K562 (cell line): ENCODE results near the gene GSPT2. TPM values are rescaled to one million over a fixed set of nuclear protein-coding genes. Genes with fewer than 3 reads are reported as not detected.

Source experiments
- ARHGAP35 ChIP-seq: fragments of 450-650 bp; IDR thresholded peaks from 2 replicates; pipeline ENCODE4 v1.6.1; 2018; ENCODE audit not compliant: partially characterized antibody
- E4F1 ChIP-seq: fragments of 250-450 bp; sonication (Bioruptor Pico); IDR thresholded peaks from 2 replicates; pipeline ENCODE4 v1.5.0; 2021; ENCODE audit warnings: mild to moderate bottlenecking, borderline replicate concordance
- HDAC3 ChIP-seq: fragments of 450-650 bp; IDR thresholded peaks from 2 replicates; pipeline ENCODE4 v1.6.1; 2018; ENCODE audit warnings: borderline replicate concordance, mild to moderate bottlenecking, moderate library complexity; ENCODE audit not compliant: partially characterized antibody
- L3MBTL2 ChIP-seq: fragments of 450-650 bp; IDR thresholded peaks from 2 replicates; pipeline ENCODE4 v1.6.1; 2016; ENCODE audit warnings: mild to moderate bottlenecking, moderate library complexity
- POLR2A ChIP-seq: fragments of 450-650 bp; conservative IDR thresholded peaks from 2 replicates; pipeline ENCODE4 v1.6.1; 2016
- RAD21 ChIP-seq, 2 experiments: fragments of 250-450 bp in 1 of 2; fragments of 450-650 bp in 1 of 2; sonication (Bioruptor Pico) in 1 of 2; formaldehyde crosslinking in 1 of 2; IDR thresholded peaks in 1 of 2; conservative IDR thresholded peaks in 1 of 2; 2 replicates each; pipeline versions ENCODE4 v1.4.0 to v1.8.0; 2020 to 2022; ENCODE audit warnings: mild to moderate bottlenecking in 2 of 2, moderate library complexity in 1 of 2
- SAFB ChIP-seq: fragments of 200-400 bp; formaldehyde crosslinking; IDR thresholded peaks from 2 replicates; pipeline ENCODE4 v1.6.1; 2017; ENCODE audit warnings: low read depth, low read length, borderline replicate concordance
- SMAD4 ChIP-seq: fragments of 250-450 bp; sonication (Bioruptor Pico); conservative IDR thresholded peaks from 2 replicates; pipeline ENCODE4 v1.8.0; 2021; ENCODE audit warnings: inconsistent platforms, mild to moderate bottlenecking, moderate library complexity
- SRSF7 ChIP-seq: fragments of 200-400 bp; formaldehyde crosslinking; optimal IDR thresholded peaks from 2 replicates; pipeline ENCODE3; 2017; ENCODE audit warnings: mild to moderate bottlenecking, low read depth, low read length
- ZNF707 ChIP-seq: fragments of 250-450 bp; sonication (Bioruptor Pico); conservative IDR thresholded peaks from 2 replicates; pipeline ENCODE4 v1.8.0; 2022; ENCODE audit warnings: inconsistent platforms, mild to moderate bottlenecking, moderate library complexity
- polyA plus RNA-seq, 8 experiments: library from polyadenylated mRNA; depleted of rRNA in 4 of 8; stranded (reverse) in 5 of 8; unstranded in 3 of 8; fragments of >200 nt; fragmentation: Nextera tagmentation in 2 of 8; fragmentation: Illumina TruSeq in 1 of 8; extraction: Ambion mirVana in 2 of 8; extraction: Trizol in 1 of 8; gene quantifications; 2 replicates each; pipeline versions ENCODE4 v1.2.1 to v1.2.3, GENCODE V29; 2011 to 2014; ENCODE audit warnings: inconsistent platforms in 1 of 8, missing spikeins in 1 of 8
- total RNA-seq, 7 experiments: library from RNA; depleted of rRNA in 6 of 7; stranded (reverse); fragments of >200 nt in 6 of 7; fragmentation: Illumina TruSeq in 2 of 7; extraction: Trizol in 2 of 7; gene quantifications; 2 replicates each; pipeline versions ENCODE4 v1.2.1 to v1.2.3, GENCODE V29; 2011 to 2021; ENCODE audit warnings: low replicate concordance in 1 of 7
- TF ChIP-seq, protein P1 (sequence below), 2 experiments: fragments of 450-650 bp; IDR thresholded peaks; 2 replicates each; pipeline ENCODE4 v1.6.1; 2018; ENCODE audit warnings: mild to moderate bottlenecking in 2 of 2, low read depth in 1 of 2; ENCODE audit not compliant: partially characterized antibody in 2 of 2
- TF ChIP-seq, protein P2 (sequence below): fragments of 450-650 bp; IDR thresholded peaks from 2 replicates; pipeline ENCODE4 v1.6.1; 2016; ENCODE audit warnings: low read depth

The GSPT2 gene
- total and polyA plus RNA-seq, 9 of the 15 experiments (the other 6 are each of a cell fraction or from before 2014, with no cell fraction given) = 0.93 to 4.2 (median 3.4) TPM

GRCh38 chrX:51743179-51743957 lies at the start of gene GSPT2 (continued):
- TF ChIP-seq, protein P1, sequence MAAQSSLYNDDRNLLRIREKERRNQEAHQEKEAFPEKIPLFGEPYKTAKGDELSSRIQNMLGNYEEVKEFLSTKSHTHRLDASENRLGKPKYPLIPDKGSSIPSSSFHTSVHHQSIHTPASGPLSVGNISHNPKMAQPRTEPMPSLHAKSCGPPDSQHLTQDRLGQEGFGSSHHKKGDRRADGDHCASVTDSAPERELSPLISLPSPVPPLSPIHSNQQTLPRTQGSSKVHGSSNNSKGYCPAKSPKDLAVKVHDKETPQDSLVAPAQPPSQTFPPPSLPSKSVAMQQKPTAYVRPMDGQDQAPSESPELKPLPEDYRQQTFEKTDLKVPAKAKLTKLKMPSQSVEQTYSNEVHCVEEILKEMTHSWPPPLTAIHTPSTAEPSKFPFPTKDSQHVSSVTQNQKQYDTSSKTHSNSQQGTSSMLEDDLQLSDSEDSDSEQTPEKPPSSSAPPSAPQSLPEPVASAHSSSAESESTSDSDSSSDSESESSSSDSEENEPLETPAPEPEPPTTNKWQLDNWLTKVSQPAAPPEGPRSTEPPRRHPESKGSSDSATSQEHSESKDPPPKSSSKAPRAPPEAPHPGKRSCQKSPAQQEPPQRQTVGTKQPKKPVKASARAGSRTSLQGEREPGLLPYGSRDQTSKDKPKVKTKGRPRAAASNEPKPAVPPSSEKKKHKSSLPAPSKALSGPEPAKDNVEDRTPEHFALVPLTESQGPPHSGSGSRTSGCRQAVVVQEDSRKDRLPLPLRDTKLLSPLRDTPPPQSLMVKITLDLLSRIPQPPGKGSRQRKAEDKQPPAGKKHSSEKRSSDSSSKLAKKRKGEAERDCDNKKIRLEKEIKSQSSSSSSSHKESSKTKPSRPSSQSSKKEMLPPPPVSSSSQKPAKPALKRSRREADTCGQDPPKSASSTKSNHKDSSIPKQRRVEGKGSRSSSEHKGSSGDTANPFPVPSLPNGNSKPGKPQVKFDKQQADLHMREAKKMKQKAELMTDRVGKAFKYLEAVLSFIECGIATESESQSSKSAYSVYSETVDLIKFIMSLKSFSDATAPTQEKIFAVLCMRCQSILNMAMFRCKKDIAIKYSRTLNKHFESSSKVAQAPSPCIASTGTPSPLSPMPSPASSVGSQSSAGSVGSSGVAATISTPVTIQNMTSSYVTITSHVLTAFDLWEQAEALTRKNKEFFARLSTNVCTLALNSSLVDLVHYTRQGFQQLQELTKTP (IDR thresholded peaks at IDR 0.05; ENCODE audit: low read depth in 1 of 2, partially characterized antibody in 2 of 2) = no peak
- TF ChIP-seq SRSF7 = no peak
- TF ChIP-seq, protein P2, sequence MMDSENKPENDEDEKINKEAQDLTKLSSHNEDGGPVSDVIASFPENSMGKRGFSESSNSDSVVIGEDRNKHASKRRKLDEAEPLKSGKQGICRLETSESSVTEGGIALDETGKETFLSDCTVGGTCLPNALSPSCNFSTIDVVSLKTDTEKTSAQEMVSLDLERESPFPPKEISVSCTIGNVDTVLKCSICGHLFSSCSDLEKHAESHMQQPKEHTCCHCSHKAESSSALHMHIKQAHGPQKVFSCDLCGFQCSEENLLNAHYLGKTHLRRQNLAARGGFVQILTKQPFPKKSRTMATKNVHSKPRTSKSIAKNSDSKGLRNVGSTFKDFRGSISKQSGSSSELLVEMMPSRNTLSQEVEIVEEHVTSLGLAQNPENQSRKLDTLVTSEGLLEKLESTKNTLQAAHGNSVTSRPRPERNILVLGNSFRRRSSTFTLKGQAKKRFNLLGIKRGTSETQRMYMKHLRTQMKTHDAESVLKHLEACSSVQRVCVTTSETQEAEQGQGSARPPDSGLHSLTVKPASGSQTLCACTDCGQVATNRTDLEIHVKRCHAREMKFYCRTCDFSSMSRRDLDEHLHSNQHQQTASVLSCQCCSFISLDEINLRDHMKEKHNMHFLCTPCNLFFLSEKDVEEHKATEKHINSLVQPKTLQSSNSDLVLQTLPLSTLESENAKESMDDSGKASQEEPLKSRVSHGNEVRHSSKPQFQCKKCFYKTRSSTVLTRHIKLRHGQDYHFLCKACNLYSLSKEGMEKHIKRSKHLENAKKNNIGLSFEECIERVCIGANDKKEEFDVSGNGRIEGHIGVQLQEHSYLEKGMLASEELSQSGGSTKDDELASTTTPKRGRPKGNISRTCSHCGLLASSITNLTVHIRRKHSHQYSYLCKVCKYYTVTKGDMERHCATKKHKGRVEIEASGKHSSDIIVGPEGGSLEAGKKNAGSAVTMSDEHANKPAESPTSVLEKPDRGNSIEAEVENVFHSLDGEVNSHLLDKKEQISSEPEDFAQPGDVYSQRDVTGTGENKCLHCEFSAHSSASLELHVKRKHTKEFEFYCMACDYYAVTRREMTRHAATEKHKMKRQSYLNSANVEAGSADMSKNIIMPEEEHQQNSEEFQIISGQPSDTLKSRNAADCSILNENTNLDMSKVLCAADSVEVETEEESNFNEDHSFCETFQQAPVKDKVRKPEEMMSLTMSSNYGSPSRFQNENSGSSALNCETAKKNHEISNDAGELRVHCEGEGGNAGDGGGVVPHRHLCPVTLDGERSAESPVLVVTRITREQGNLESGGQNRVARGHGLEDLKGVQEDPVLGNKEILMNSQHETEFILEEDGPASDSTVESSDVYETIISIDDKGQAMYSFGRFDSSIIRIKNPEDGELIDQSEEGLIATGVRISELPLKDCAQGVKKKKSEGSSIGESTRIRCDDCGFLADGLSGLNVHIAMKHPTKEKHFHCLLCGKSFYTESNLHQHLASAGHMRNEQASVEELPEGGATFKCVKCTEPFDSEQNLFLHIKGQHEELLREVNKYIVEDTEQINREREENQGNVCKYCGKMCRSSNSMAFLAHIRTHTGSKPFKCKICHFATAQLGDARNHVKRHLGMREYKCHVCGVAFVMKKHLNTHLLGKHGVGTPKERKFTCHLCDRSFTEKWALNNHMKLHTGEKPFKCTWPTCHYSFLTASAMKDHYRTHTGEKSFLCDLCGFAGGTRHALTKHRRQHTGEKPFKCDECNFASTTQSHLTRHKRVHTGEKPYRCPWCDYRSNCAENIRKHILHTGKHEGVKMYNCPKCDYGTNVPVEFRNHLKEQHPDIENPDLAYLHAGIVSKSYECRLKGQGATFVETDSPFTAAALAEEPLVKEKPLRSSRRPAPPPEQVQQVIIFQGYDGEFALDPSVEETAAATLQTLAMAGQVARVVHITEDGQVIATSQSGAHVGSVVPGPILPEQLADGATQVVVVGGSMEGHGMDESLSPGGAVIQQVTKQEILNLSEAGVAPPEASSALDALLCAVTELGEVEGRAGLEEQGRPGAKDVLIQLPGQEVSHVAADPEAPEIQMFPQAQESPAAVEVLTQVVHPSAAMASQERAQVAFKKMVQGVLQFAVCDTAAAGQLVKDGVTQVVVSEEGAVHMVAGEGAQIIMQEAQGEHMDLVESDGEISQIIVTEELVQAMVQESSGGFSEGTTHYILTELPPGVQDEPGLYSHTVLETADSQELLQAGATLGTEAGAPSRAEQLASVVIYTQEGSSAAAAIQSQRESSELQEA = peak; percentile 91
- TF ChIP-seq SMAD4 = no peak
- TF ChIP-seq POLR2A = peak; percentile 41; the same call in 1 of the 2 replicates
- peak; percentile 50; the same call in 1 of the 2 replicates for TF ChIP-seq L3MBTL2
- TF ChIP-seq ARHGAP35 = no peak
- TF ChIP-seq ZNF707 (CRISPR knock-in tag) = no peak
- TF ChIP-seq SAFB = no peak
- TF ChIP-seq RAD21 (CRISPR knock-in tag; conservative IDR thresholded peaks at IDR 0.05 in 1 of 2, IDR thresholded peaks at IDR 0.05 in 1 of 2) = no peak
- TF ChIP-seq E4F1 = no peak
- no peak for TF ChIP-seq HDAC3
